Vagina (tissue), 2 donors: ENCODE measurements around the gene WFIKKN1.

Experiments used
- POLR2A ChIP-seq, 2 donors: fragments of 450-650 bp; IDR thresholded peaks; one replicate each; pipeline ENCODE4 v1.6.1; 2017; ENCODE audit warnings: antibody characterized with exemption in 2 of 2, mild to moderate bottlenecking in 2 of 2, moderate library complexity in 2 of 2
- POLR2AphosphoS5 ChIP-seq, 2 donors: sonication (generic); formaldehyde crosslinking; IDR thresholded peaks; one replicate each; pipeline ENCODE4 v1.9.0; 2017; ENCODE audit warnings: antibody characterized with exemption in 2 of 2, mild to moderate bottlenecking in 2 of 2, low read depth in 1 of 2; ENCODE audit not compliant: insufficient read depth in 1 of 2
- TF ChIP-seq, protein P1 (sequence below), 3 experiments: fragments of 450-650 bp in 2 of 3; fragments of 200-600 bp in 1 of 3; sonication (generic) in 1 of 3; IDR thresholded peaks; one replicate each; pipeline ENCODE4 v1.5.1; 2017 to 2019; ENCODE audit warnings: antibody characterized with exemption in 3 of 3, mild to moderate bottlenecking in 2 of 3, moderate library complexity in 2 of 3

DNA sequence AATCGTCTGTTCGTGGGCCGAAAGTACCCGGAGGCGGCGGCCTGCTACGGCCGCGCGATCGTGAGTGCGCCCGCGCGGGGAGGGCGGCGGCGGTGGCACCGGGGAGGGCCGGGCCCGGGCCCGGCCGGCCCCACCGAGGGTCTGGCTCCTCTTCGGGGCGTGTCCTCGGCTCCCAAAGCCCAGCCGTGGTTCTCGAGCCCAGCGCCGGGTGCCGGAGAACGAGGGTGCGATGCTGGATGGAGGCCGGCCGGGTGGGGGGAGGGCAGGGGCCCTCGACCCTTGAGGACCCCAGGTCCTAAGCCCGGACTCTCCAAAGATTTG is 49.8 kb downstream of the WFIKKN1 start:
- no peak for TF ChIP-seq POLR2AphosphoS5 (IDR thresholded peaks at IDR 0.05; ENCODE audit: insufficient read depth in 1 of 2, low read depth in 1 of 2)
- TF ChIP-seq, protein P1, sequence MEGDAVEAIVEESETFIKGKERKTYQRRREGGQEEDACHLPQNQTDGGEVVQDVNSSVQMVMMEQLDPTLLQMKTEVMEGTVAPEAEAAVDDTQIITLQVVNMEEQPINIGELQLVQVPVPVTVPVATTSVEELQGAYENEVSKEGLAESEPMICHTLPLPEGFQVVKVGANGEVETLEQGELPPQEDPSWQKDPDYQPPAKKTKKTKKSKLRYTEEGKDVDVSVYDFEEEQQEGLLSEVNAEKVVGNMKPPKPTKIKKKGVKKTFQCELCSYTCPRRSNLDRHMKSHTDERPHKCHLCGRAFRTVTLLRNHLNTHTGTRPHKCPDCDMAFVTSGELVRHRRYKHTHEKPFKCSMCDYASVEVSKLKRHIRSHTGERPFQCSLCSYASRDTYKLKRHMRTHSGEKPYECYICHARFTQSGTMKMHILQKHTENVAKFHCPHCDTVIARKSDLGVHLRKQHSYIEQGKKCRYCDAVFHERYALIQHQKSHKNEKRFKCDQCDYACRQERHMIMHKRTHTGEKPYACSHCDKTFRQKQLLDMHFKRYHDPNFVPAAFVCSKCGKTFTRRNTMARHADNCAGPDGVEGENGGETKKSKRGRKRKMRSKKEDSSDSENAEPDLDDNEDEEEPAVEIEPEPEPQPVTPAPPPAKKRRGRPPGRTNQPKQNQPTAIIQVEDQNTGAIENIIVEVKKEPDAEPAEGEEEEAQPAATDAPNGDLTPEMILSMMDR (IDR thresholded peaks at IDR 0.05) = no peak
- no peak for TF ChIP-seq POLR2A (IDR thresholded peaks at IDR 0.05)
